NCI-H524 treated with DMSO at 0.1 percent for 48 hours (cell line): ENCODE measurements around the gene FLNB.

Experiments
- DNase-seq: peaks from one replicate; lab custom pipeline; 2025; lab: John Stamatoyannopoulos, UW

The FLNB gene

DNA sequence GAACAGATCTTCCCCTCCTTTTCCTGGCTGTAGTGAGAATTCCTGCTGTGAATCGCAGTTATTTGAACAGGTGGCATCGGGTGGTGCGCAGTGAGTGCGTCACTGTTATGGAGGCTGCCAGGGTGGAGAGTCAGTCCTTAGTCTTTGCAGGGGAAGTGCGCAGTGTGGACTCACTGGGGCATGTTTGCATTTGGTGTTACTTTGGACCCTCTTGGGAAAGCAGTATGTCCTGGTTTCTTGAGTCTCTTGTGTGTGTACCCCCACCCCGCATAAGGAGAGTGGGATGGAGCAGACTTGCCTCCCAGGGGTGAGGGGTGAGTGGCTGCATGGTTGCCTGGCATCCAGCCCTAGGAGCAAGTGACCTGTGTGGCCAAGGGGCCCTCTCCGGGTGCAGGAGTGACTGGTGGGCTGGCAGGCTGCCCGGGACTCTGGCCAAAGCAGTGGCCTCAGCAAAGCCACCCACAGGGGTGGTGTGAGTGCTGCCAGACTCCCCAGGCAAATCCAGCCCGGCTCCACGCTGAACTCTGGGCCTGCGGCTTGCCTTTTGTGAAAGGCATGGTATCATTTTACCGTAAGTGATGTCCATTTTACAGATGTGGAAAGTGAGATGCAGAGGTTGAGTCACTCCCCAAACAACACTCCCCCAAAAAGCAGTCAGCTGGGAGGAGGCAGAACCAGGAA, 156.1 kb downstream of the FLNB start:
- DNase-seq, result no peak

DNA sequence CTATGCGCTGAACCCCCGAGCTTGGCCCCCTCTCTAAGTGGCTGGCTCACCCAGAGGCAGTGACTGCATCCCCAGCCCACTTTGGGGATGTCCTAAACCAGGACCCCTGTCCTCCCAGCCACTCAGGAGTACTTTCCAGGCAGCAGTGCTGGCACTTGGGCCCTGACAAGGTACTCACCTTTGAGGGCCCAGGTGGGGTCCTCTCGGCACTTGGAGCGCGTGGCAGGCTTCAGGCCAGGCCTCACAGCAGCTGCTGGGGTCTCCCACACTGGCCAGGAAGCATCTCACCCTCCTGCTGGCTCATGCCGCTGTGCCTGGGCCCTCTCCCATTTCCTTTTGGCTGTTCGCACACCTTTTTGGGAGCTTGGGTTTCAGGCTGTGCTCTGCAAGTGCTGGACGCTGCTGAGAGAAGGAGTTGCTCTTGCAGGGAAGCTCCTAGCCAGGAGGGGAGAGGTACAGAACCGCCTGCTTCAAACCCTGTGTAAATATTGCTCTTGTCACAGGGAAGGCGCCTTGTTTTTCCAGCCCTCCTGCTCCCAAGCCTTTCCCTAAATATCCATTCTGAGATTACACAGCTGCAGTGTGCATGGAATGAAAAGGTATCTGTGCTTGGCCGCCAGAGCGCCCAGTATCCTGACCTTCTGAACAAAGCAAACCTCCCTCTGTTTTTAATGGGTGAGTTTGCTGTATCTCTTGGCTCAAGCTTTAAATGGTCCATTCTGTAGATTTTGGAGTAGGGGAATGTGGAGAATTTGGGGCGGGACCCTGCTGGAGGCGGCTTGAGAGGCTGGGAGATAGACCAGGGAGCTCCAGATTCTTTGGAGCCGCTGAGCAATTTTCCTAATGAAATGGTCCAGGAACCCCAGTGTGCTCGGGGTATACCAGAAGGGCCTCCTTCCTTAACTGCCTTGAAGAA, 156.9 kb downstream of the FLNB start:
- no peak for DNase-seq

- no peak for DNase-seq
Observed at GRCh38 chr3:58167431-58168351, 159.5 kb downstream of the FLNB start.

DNA sequence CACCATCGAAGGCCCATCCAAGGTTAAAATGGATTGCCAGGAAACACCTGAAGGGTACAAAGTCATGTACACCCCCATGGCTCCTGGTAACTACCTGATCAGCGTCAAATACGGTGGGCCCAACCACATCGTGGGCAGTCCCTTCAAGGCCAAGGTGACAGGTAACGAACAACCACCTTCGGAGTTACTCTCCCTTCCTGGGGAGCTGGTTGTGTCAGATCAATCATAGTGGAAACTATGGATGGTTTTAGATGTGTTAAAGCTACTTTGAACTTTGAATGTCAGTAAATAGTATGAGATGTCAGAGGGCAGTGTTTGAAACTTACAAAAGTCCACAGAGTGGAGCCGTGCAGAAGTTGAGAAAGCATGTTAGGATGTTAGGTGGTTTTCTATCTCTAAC, 160.3 kb downstream of the FLNB start:
- no peak for DNase-seq

DNA sequence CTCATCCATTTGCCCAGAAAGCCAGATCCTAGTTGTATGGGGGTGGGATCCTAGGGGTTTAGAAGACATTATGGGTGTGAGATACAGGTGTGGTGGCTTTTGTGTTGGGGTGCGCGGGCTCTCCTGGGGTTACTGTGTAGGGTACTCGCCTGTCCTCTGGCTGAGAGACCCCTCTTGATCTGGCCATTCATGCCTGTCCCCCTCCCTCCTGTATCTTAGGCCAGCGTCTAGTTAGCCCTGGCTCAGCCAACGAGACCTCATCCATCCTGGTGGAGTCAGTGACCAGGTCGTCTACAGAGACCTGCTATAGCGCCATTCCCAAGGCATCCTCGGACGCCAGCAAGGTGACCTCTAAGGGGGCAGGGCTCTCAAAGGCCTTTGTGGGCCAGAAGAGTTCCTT, 161.1 kb downstream of the FLNB start:
- no peak for DNase-seq

DNA sequence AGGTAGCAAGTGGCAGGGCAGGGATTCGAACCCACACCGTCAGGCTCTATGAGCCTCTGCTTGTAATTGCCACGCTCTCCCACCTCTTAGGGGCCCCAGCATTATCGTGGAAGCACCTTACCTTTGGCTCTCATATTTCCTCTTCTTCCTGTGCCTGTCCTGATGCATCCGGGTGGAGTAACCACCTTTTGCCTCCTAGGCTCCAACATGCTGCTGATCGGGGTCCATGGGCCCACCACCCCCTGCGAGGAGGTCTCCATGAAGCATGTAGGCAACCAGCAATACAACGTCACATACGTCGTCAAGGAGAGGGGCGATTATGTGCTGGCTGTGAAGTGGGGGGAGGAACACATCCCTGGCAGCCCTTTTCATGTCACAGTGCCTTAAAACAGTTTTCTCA, 162.2 kb downstream of the FLNB start:
- no peak for DNase-seq

- DNase-seq, result no peak
Observed at GRCh38 chr3:58171126-58171525, 162.9 kb downstream of the FLNB start.

- DNase-seq, result no peak
Observed at GRCh38 chr3:58173029-58173668, 164.9 kb downstream of the FLNB start.

DNA sequence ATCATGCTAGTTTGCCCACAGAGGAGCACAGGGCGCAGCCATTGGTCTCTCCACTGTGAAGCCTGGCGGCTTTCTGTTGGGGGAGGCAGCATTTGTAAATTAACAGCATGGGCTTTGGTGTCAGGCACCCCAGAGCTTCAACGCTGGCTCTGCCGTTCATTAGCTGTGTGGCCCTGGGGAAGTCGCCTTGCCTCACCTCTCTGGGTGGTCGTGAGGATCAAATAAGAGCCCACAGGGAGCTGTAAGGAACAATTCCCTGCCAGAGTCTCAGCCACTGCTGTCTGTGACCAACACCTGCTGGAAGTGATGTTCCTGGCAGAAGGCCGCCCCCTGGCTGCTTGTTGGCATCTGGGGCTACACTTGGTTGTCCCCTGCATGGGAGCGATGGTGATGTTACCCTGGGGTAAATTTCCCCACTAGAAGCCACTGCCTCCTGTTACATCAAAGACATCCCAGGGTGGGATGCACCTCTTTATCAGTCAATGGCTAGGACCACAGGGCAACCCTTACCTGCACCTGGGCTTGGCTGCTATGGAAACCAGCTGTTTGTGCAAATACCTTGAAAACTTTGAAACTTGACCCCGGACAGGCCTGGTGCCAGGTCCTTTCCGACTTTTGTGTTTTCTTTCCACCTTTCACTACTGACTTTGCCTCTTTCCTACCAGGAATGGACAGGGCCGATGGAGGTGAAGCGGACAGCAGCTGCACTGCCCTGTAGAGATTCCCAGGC, 165.6 kb downstream of the FLNB start:
- peak; percentile 10 for DNase-seq

GRCh38 chr3:58175187-58175436, 166.9 kb downstream of the FLNB start:
- no peak for DNase-seq

- no peak for DNase-seq
Observed at GRCh38 chr3:58175437-58176184, 167.4 kb downstream of the FLNB start.

GRCh38 chr3:58176185-58176530, 167.9 kb downstream of the FLNB start:
- no peak for DNase-seq

GRCh38 chr3:58176827-58177489, 168.7 kb downstream of the FLNB start:
- no peak for DNase-seq

DNA sequence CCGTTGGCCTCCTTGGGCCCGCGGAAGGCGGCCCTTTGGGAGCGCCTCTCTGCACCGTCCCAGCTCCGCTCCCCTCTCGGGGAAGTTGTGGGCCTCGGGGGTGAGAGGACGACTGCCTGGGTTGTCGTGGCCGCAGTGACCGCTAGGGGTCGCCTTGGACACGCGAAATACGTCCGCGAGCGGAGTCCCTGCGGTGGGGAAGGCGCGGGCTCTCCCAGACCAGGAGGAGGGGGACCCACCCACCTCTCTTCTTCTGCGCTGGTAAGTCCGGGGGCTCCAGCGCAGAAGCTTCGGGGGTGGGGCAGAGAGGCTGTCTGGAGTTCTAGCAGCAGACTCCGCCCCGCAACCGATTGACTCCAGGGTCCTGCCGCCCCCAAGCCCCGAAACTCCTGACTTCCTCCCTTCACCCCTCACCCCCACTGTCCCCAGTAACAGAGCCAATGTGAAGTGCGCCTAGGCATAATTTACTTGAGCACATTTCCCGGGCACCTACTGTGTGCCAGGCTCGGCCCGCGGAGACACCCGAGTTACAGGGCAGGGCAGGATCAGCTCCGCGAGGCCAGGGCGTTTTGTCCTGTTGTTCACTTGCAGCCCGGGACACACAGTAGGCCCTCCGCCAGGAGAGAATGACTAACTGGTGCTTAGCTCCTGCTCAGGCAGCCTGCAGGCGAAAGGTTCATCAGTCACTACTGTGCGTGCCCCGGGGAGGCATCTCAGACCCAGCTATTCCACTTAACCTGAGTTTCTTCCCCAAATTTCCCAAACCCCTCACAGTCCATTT, 169.7 kb downstream of the FLNB start:
- DNase-seq, result peak; percentile 5

DNA sequence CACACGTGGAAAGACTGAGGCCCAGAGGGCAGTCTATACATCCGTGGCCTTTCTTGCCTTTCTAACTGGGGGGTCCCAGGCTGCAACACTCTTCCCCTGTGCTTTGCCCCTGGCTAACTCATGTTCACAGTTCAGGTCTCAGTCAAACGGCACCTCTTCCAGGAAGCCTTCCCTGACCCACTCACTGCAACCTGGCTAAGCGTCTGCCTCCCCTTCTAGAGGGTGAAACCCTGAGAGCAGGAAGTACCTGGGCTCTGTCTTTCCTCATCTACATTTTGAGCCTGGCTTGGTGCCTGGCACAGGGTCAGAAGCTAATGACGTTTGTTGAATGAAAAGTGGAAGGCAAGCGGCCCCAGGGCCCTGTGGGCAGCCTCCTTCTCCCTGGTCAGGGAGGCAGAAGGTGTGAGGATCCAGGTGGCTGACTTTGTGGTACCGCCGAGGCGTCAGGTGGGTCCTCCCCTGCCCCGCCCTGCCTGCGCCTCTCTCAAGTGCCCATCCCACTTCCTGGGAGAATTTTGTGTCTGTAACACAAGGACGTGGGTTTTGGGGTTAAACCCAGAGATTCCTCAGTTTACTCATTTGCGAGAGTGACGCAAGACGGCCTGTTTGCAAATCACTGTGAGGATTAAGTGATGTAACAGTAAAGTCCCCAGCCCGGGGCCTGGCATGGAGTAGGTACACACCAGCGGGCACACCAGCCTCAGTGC, 170.5 kb downstream of the FLNB start:
- DNase-seq, result no peak

- DNase-seq, result no peak
Observed at GRCh38 chr3:58179235-58180098, 171.2 kb downstream of the FLNB start.

DNA sequence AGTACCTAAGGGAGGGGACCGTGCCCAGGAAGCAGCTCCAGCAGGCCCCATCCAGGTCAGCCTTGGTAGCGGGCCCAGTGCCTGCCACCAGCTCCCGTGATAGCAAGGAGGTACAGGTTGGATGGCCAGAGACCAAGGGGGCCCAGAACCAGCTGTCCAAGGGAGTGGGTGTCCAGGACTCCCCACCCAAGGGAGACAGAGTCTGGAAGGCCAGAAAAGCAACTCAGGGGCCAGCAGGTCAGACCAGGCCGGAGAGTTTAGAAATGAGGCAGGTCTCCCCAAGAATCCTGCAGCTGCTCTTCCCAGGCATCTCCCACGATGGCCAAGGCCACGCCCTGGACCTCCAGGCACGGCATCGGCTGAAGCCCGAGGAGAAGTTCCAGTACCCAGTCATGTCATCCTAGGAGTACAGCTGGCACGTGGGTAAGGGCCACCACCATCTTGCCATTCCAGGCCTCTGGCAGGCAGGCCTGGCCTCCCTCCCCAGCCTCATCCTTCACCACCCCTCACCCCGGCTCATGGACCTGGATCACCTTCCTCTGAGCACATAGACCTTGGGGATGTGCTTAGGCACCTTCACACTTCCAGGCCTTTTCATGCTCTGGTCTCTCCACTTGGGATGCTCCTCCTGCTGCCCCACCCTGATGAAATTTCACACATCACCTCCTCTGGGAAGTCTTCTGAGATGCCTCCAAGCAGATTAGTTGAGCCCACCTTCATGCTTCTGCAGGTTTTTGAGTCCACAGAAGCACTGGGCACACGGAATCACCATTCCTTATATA, 172.1 kb downstream of the FLNB start:
- DNase-seq, result no peak
